ENCODE results near the gene SH2D4B.

GRCh38 chr10:80520661-80521470 is 16.8 kb upstream of the SH2D4B start:
- TF ChIP-seq, protein P1, sequence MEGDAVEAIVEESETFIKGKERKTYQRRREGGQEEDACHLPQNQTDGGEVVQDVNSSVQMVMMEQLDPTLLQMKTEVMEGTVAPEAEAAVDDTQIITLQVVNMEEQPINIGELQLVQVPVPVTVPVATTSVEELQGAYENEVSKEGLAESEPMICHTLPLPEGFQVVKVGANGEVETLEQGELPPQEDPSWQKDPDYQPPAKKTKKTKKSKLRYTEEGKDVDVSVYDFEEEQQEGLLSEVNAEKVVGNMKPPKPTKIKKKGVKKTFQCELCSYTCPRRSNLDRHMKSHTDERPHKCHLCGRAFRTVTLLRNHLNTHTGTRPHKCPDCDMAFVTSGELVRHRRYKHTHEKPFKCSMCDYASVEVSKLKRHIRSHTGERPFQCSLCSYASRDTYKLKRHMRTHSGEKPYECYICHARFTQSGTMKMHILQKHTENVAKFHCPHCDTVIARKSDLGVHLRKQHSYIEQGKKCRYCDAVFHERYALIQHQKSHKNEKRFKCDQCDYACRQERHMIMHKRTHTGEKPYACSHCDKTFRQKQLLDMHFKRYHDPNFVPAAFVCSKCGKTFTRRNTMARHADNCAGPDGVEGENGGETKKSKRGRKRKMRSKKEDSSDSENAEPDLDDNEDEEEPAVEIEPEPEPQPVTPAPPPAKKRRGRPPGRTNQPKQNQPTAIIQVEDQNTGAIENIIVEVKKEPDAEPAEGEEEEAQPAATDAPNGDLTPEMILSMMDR (IDR thresholded peaks at IDR 0.05), result no peak
- TF ChIP-seq POLR2A (IDR thresholded peaks at IDR 0.05) (no peak), EP300 (IDR thresholded peaks at IDR 0.05) (no peak)
